ACHN (cell line): ENCODE measurements around the gene CLCN6.
A peak's percentile ranks its signal among the peaks of the same experiment; 100 is the strongest.

Experiments used
- DNase-seq: peaks from one replicate; pipeline ENCODE4 v3.0.0-alpha.2; 2015
- in situ Hi-C: cut with HindIII; loops from 2 replicates; pipeline ENCODE4 v1.10.0; 2017; ENCODE audit warnings: low sequenced_read_pairs, low pct_ligation_motif_present, low pct_unique_long_range_greater_than_20kb

CLCN6 gene

GRCh38 chr1:11804666-11805421, 1.1 kb upstream of the CLCN6 start:
- peak; percentile 37 for DNase-seq
- in situ Hi-C loops: no loop called here

DNA sequence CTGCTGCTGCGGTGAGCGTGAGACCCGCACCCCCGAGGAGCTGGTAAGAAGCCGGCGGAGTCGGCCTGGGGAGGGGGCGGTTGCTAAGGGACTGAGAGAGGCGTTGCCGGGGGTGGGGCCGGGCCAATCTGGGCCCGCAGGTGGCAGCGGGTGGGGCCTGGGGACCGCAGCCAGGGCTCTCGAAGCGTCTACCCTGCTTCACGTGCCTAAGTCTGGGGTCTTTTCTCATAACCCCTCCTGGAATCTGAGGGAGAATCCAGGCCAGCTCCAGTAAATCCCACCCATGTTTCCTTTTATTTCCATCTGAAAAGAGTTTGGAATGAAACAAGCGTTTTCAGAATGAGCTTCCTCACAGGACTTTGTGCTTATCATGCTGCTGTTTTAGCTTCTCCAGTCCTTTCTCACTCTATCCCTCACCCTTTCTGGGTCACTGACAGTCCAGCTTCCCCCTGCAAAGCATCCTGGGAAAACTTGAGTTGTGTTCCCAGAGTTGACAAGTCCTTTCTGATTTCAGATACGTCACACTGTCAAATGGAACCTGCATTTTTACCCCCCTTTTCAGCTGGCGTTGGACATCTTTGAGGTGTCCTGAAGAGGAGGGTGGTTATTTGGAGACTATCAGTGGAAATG, 431 bp downstream of the CLCN6 start:
- in situ Hi-C loops: no loop called here
- no peak for DNase-seq

DNA sequence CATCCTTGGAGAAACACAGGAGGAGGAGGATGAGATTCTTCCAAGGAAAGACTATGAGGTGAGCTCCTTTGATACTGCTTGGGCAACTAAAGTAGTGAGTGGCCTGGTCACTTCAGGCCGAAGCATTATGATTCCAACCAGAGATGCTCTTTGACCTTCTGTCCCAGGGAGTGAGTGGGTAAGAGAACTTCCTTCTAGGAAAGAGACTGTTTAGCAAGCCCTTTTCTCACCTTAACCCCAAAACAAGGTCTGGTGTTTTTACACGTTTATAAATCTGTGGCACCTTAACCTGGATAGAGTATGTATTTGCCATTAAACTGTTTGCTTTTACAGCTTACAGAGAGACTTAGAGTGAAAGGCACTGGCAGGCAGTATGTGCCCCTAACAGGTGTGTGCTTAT, 1.1 kb downstream of the CLCN6 start:
- no peak for DNase-seq
- in situ Hi-C loops: no loop called here

- in situ Hi-C loops: no loop called here
- no peak for DNase-seq
Measured at GRCh38 chr1:11813021-11813420, 7.0 kb downstream of the CLCN6 start.

GRCh38 chr1:11817192-11817591, 11.2 kb downstream of the CLCN6 start:
- no peak for DNase-seq
- in situ Hi-C loops: no loop called here

DNA sequence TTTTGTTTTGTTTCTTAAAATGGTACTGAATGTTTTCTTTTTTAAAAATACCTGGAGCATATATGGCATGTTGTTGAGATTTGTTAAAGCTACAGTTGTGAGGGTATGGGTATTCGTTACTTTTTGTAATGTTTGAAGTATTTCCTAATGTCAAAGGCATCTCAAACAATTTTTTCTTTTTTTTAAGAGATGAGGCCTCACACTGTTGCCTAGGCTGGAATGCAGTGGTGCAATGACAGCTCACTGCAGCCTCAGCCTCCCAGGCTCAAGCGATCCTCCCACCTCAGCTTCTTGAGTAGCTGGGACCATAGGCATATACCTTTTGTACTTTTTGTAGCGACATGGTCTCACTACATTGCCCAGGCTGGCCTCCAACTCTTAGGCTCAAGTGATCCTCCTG, 16.1 kb downstream of the CLCN6 start:
- in situ Hi-C loops: no loop called here
- DNase-seq: no peak

GRCh38 chr1:11823366-11824137, 17.6 kb downstream of the CLCN6 start:
- in situ Hi-C loops: no loop called here
- no peak for DNase-seq

DNA sequence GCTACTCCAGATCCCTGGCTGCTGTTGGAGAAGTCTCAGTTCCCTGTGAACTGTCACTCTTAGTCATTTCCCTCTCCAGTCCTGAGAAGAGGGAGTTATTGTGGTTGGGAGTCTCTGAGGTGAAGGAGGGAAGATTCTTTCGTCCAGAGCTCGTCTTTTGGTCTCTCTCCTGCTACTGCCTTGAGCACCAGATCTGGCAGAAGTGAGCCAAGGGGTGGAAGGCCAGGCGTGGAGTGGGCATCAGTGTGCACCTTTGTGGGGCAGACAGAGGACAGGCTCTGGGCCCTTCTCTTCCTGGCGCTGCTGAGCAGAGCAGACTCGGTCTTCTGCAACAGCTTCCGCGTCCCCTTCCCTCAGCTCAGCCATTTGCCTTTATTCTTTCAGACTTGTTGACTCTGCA, 19.1 kb downstream of the CLCN6 start:
- in situ Hi-C loops: no loop called here
- DNase-seq: no peak

DNA sequence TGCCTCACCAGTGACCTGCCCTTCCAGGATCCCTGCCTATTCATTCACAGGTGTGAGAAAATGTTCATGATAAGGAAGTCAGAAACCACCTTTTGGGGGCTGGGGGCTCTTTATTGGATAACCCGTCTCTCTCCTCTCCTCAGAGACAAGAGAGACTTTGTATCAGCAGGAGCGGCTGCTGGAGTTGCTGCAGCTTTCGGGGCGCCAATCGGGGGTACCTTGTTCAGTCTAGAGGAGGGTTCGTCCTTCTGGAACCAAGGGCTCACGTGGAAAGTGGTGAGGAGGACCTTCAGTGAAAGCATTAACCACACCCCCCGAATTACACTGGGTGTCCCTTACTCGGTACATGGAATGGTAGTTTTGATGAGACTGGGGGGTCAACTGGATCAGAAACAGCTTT, 21.0 kb downstream of the CLCN6 start:
- in situ Hi-C loops: no loop called here

GRCh38 chr1:11828511-11828910, 22.5 kb downstream of the CLCN6 start:
- DNase-seq: no peak
- in situ Hi-C loops: no loop called here

More for the DNA sequence above, 21.0 kb downstream of the CLCN6 start:
- no peak for DNase-seq

- in situ Hi-C loops: no loop called here
- no peak for DNase-seq
Measured at GRCh38 chr1:11831945-11832725, 26.1 kb downstream of the CLCN6 start.

GRCh38 chr1:11833497-11833896, 27.5 kb downstream of the CLCN6 start:
- no peak for DNase-seq
- in situ Hi-C loops: no loop called here

GRCh38 chr1:11833900-11834299, 27.9 kb downstream of the CLCN6 start:
- in situ Hi-C loops: no loop called here
- no peak for DNase-seq

DNA sequence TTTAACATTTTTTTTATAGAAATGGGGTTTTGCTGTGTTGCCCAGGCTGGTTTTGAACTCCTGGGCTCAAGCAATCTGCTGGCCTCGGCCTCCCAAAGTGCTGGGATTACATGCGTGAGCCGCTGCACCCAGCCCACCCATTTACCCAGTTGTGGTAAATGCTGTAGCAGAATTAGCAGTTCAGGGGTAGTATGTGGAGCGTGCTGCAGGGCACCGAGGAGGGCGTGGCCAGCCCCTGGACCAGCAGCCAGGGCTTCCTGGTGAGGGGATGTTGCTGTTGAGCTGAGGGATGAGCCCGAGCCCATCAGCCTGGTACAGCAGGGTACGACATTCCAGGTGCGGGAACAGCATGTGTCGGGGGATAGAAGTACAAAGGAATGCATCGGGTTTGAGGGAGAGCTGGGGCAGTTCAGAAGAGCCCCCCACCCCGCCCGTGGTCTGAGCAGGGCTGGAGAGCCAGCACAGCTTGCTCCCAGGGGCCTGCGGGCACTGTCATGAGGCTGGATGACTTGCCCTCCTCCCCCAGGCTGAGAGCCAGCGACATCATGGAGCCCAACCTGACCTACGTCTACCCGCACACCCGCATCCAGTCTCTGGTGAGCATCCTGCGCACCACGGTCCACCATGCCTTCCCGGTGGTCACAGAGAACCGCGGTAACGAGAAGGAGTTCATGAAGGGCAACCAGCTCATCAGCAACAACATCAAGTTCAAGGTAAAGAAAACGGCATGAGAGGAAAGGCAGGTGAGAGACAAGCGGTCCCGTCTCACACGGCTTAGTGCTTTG, 29.6 kb downstream of the CLCN6 start:
- DNase-seq: no peak
- in situ Hi-C loops: no loop called here

GRCh38 chr1:11836955-11837766, 31.2 kb downstream of the CLCN6 start:
- DNase-seq: no peak
- in situ Hi-C loops: no loop called here

GRCh38 chr1:11837767-11838348, 31.9 kb downstream of the CLCN6 start:
- in situ Hi-C loops: no loop called here
- no peak for DNase-seq
